Testis (tissue), 3 donors: ENCODE results near the gene NIPSNAP3A. TPM values are rescaled to one million over a fixed set of nuclear protein-coding genes. Genes with fewer than 3 reads are reported as not detected.

Source experiments
- DNase-seq: peaks from one replicate; pipeline ENCODE4 v3.0.0-alpha.2; 2019
- H3K27ac ChIP-seq, 2 donors: fragments of 200-600 bp; sonication (generic); one replicate each; pipeline ENCODE4 v1.5.1; 2019
- H3K27me3 ChIP-seq: fragments of 200-600 bp; sonication (generic); one replicate; pipeline ENCODE4 v1.5.1; 2019
- H3K36me3 ChIP-seq: fragments of 200-600 bp; sonication (generic); one replicate; pipeline ENCODE4 v1.5.1; 2017; ENCODE audit warnings: low read depth; ENCODE audit errors: missing control alignments
- H3K4me1 ChIP-seq: fragments of 200-600 bp; sonication (generic); one replicate; pipeline ENCODE4 v1.5.1; 2019
- H3K4me3 ChIP-seq, 2 donors: fragments of 200-600 bp; sonication (generic); one replicate each; pipeline ENCODE4 v1.5.1; 2017 to 2019
- H3K9me3 ChIP-seq: fragments of 200-600 bp; sonication (generic); one replicate; pipeline ENCODE4 v1.5.1; 2017
- POLR2A ChIP-seq: fragments of 450-650 bp; IDR thresholded peaks from one replicate; pipeline ENCODE4 v1.6.1; 2017; ENCODE audit warnings: antibody characterized with exemption, mild to moderate bottlenecking, moderate library complexity
- WGBS, 2 donors: methylation state at CpG; one replicate each; pipeline ENCODE4 v1.1.5; 2018; 5-methylcytosine and 5-hydroxymethylcytosine counted together
- intact Hi-C: fragments of 100-400 bp; cut with DNase I; formaldehyde crosslinking; loops from one replicate; pipeline ENCODE4 v1.15.1; 2023; ENCODE audit warnings: low total_unique reads
- polyA plus RNA-seq: library from polyadenylated mRNA; stranded (reverse); fragments of 350-450 nt; fragmentation: Illumina TruSeq; extraction: RNeasy Lipid Tissue Mini Kit (QIAGEN cat#74804); gene quantifications from one replicate; pipeline ENCODE4 v1.2.3, GENCODE V29; 2014; ENCODE audit warnings: low read depth, low replicate concordance; ENCODE audit not compliant: insufficient read depth
- total RNA-seq, 2 donors: library from RNA; depleted of rRNA; stranded (reverse); fragments of >200 nt; gene quantifications; one replicate each; pipeline ENCODE4 v1.2.3, GENCODE V29; 2016
- TF ChIP-seq, protein P1 (sequence below), 3 experiments: fragments of 450-650 bp in 2 of 3; fragments of 200-600 bp in 1 of 3; sonication (generic) in 1 of 3; IDR thresholded peaks; one replicate each; pipeline ENCODE4 v1.5.1; 2016 to 2019; ENCODE audit warnings: antibody characterized with exemption in 3 of 3, mild to moderate bottlenecking in 2 of 3, moderate library complexity in 1 of 3

Gene NIPSNAP3A
- total and polyA plus RNA-seq, 3 donors from 2014 or later, result 21.6 to 28.8 (median 27.0) TPM

GRCh38 chr9:104805441-104805840 lies 58.0 kb downstream of the NIPSNAP3A start:
- WGBS, 2 donors, result 93 to 97% methylated on average over 2 of the region's 2 CpGs
- H3K4me3 ChIP-seq, result no peak overlapping the region
- H3K9me3 ChIP-seq, result no peaks in the 10 kb centered on the region
- TF ChIP-seq, protein P1, sequence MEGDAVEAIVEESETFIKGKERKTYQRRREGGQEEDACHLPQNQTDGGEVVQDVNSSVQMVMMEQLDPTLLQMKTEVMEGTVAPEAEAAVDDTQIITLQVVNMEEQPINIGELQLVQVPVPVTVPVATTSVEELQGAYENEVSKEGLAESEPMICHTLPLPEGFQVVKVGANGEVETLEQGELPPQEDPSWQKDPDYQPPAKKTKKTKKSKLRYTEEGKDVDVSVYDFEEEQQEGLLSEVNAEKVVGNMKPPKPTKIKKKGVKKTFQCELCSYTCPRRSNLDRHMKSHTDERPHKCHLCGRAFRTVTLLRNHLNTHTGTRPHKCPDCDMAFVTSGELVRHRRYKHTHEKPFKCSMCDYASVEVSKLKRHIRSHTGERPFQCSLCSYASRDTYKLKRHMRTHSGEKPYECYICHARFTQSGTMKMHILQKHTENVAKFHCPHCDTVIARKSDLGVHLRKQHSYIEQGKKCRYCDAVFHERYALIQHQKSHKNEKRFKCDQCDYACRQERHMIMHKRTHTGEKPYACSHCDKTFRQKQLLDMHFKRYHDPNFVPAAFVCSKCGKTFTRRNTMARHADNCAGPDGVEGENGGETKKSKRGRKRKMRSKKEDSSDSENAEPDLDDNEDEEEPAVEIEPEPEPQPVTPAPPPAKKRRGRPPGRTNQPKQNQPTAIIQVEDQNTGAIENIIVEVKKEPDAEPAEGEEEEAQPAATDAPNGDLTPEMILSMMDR (IDR thresholded peaks at IDR 0.05), result no peak
- no peak for TF ChIP-seq POLR2A
- no peak for DNase-seq
- no peak overlapping the region for H3K27ac ChIP-seq
- intact Hi-C loops, result no loop called here
- no peaks in the 10 kb centered on the region for H3K4me1 ChIP-seq
- H3K27me3 ChIP-seq, result no peaks in the 10 kb centered on the region
- H3K36me3 ChIP-seq, result no peaks in the 10 kb centered on the region

DNA sequence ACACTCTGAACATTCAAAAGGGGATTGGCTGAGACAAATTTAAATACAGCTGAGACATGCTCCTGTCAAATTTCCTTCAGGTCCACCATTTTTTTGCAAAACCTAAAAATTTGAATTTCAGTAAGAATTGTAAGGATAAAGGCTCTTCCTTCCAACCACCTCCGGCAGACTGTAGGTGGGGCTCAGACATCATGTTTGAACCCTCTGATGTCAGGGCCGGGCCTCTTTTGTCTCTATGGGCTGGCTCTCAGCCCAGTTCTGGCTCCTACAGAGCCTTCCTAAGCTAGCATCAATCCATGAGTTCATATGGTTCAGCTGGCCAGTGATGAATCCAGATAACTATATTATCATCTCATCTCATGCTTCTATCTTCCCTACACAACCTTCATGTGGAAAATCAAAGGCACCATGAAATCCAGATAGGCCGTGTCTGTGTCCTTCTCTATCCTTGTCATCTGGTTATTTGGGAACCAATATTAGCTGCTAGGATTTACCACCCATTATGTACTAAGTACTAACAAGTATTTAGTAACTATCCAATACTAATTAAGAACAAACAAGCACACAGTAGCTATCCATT lies 60.6 kb downstream of the NIPSNAP3A start:
- Histone ChIP-seq H3K4me1 (no peaks in the 10 kb centered on the region), H3K27ac (no peak overlapping the region), H3K9me3 (no peaks in the 10 kb centered on the region), H3K36me3 (no peaks in the 10 kb centered on the region), H3K27me3 (no peaks in the 10 kb centered on the region), H3K4me3 (no peak overlapping the region)
- no peak for TF ChIP-seq POLR2A
- TF ChIP-seq, protein P1 (IDR thresholded peaks at IDR 0.05), result no peak
- WGBS, 2 donors, result 56 to 62% methylated on average over 3 of the region's 3 CpGs
- no peak for DNase-seq
- intact Hi-C loops, result no loop called here

Other genes with a start within 250 kb of the NIPSNAP3A start
- gene OR13F1, start 243.4 kb upstream of the NIPSNAP3A start, total RNA-seq, result not detected
- gene OR13F1, start 243.4 kb upstream of the NIPSNAP3A start, polyA plus RNA-seq, result not detected
- not detected for gene OR13C4, start 220.5 kb upstream of the NIPSNAP3A start, total RNA-seq
- not detected for gene OR13C4, start 220.5 kb upstream of the NIPSNAP3A start, polyA plus RNA-seq
- gene OR13C3, start 210.8 kb upstream of the NIPSNAP3A start, total RNA-seq, result under 1 TPM in 1 of 2 donors, not detected in 1; 0.55 TPM
- gene OR13C3, start 210.8 kb upstream of the NIPSNAP3A start, polyA plus RNA-seq, result not detected
- gene OR13C8, start 178.5 kb upstream of the NIPSNAP3A start, total RNA-seq, result not detected
- not detected for gene OR13C8, start 178.5 kb upstream of the NIPSNAP3A start, polyA plus RNA-seq
- not detected for gene OR13C5, start 148.3 kb upstream of the NIPSNAP3A start, total RNA-seq
- not detected for gene OR13C5, start 148.3 kb upstream of the NIPSNAP3A start, polyA plus RNA-seq
- under 1 TPM in 1 of 2 donors, not detected in 1; 0.62 TPM for gene OR13C2, start 142.1 kb upstream of the NIPSNAP3A start, total RNA-seq
- not detected for gene OR13C2, start 142.1 kb upstream of the NIPSNAP3A start, polyA plus RNA-seq
- not detected for gene OR13C9, start 129.5 kb upstream of the NIPSNAP3A start, total RNA-seq
- gene OR13C9, start 129.5 kb upstream of the NIPSNAP3A start, polyA plus RNA-seq, result not detected
- under 1 TPM in 1 of 2 donors, not detected in 1; 0.56 TPM for gene OR13D1, start 53.2 kb upstream of the NIPSNAP3A start, total RNA-seq
- not detected for gene OR13D1, start 53.2 kb upstream of the NIPSNAP3A start, polyA plus RNA-seq
- gene NIPSNAP3B, start 16.4 kb downstream of the NIPSNAP3A start, total RNA-seq, result 1 to 10 TPM; 3.7 to 4.0 TPM
- 5.0 TPM for gene NIPSNAP3B, start 16.4 kb downstream of the NIPSNAP3A start, polyA plus RNA-seq
- gene ABCA1, start 180.5 kb downstream of the NIPSNAP3A start, total RNA-seq, result 10 to 100 TPM; 42.0 to 57.9 TPM
- gene ABCA1, start 180.5 kb downstream of the NIPSNAP3A start, polyA plus RNA-seq, result 8.5 TPM